SK-N-SH treated with all-trans-retinoic acid at 6 μM for 48 hours (cell line): ENCODE data around the gene PI16.
"Not testable (repeated sequence)": the region's sequence is repeated elsewhere in the genome, so short reads cannot be mapped to it uniquely, and the experiment has no call there.

ENCODE experiments used
- ATAC-seq: fragments of 200-7000 bp; cut with Tn5 transposase; 3 replicates; pipeline ENCODE4 v1.9.1; 2020; ENCODE audit warnings: mild to moderate bottlenecking, moderate library complexity
- BACH2 ChIP-seq: fragments of 250-450 bp; sonication (Bioruptor Pico); IDR thresholded peaks from 2 replicates; pipeline ENCODE4 v1.9.0; 2021; ENCODE audit warnings: mild to moderate bottlenecking, borderline replicate concordance
- CREB5 ChIP-seq: fragments of 250-450 bp; sonication (Bioruptor Pico); IDR thresholded peaks from 2 replicates; pipeline ENCODE4 v1.5.1; 2020; ENCODE audit warnings: low read depth, mild to moderate bottlenecking, moderate library complexity
- CSDC2 ChIP-seq: fragments of 250-450 bp; sonication (Bioruptor Pico); IDR thresholded peaks from 2 replicates; pipeline ENCODE4 v1.5.0; 2020; ENCODE audit warnings: mild to moderate bottlenecking, moderate library complexity
- CSRNP3 ChIP-seq: fragments of 250-450 bp; sonication (Bioruptor Pico); IDR thresholded peaks from 2 replicates; pipeline ENCODE4 v1.5.1; 2021; ENCODE audit warnings: mild to moderate bottlenecking, moderate library complexity
- ESRRG ChIP-seq: fragments of 250-450 bp; sonication (Bioruptor Pico); IDR thresholded peaks from 2 replicates; pipeline ENCODE4 v1.6.1; 2021; ENCODE audit warnings: mild to moderate bottlenecking
- GLIS3 ChIP-seq: fragments of 250-450 bp; sonication (Bioruptor Pico); IDR thresholded peaks from 2 replicates; pipeline ENCODE4 v1.5.0; 2020; ENCODE audit warnings: mild to moderate bottlenecking, moderate library complexity
- ISL1 ChIP-seq: fragments of 250-450 bp; sonication (Bioruptor Pico); IDR thresholded peaks from 2 replicates; pipeline ENCODE4 v2.1.2; 2022; ENCODE audit warnings: mild to moderate bottlenecking, moderate library complexity
- OSR1 ChIP-seq: fragments of 250-450 bp; sonication (Bioruptor Pico); IDR thresholded peaks from 2 replicates; pipeline ENCODE4 v1.8.0; 2022; ENCODE audit warnings: moderate library complexity, mild to moderate bottlenecking, inconsistent platforms
- POU6F1 ChIP-seq: fragments of 250-450 bp; sonication (Bioruptor Pico); IDR thresholded peaks from 2 replicates; pipeline ENCODE4 v1.8.0; 2021; ENCODE audit warnings: low read depth, mild to moderate bottlenecking, moderate library complexity, borderline replicate concordance
- PPARA ChIP-seq: fragments of 250-450 bp; sonication (Bioruptor Pico); IDR thresholded peaks from 2 replicates; pipeline ENCODE4 v1.5.0; 2020; ENCODE audit warnings: mild to moderate bottlenecking, borderline replicate concordance
- RARB ChIP-seq: fragments of 250-450 bp; sonication (Bioruptor Pico); IDR thresholded peaks from 2 replicates; pipeline ENCODE4 v1.8.0; 2021; ENCODE audit warnings: mild to moderate bottlenecking, moderate library complexity
- SNAI2 ChIP-seq: fragments of 250-450 bp; sonication (Bioruptor Pico); IDR thresholded peaks from 2 replicates; pipeline ENCODE4 v1.5.0; 2020; ENCODE audit warnings: mild to moderate bottlenecking, moderate library complexity
- TOX ChIP-seq: fragments of 250-450 bp; sonication (Bioruptor Pico); IDR thresholded peaks from 2 replicates; pipeline ENCODE4 v1.8.0; 2021; ENCODE audit warnings: mild to moderate bottlenecking, moderate library complexity, borderline replicate concordance
- TSHZ2 ChIP-seq: fragments of 250-450 bp; sonication (Bioruptor Pico); IDR thresholded peaks from 2 replicates; pipeline ENCODE4 v1.5.0; 2020; ENCODE audit warnings: mild to moderate bottlenecking, moderate library complexity
- ZC3H10 ChIP-seq: fragments of 250-450 bp; sonication (Bioruptor Pico); IDR thresholded peaks from 2 replicates; pipeline ENCODE4 v1.5.1; 2021; ENCODE audit warnings: mild to moderate bottlenecking, moderate library complexity
- ZFP30 ChIP-seq: fragments of 450-650 bp; formaldehyde crosslinking; IDR thresholded peaks from 2 replicates; pipeline ENCODE4 v1.5.0; 2022; ENCODE audit warnings: mild to moderate bottlenecking, moderate library complexity
- ZNF565 ChIP-seq: fragments of 450-650 bp; formaldehyde crosslinking; conservative IDR thresholded peaks from 2 replicates; pipeline ENCODE4 v1.5.0; 2020; ENCODE audit warnings: low read depth, mild to moderate bottlenecking, moderate library complexity
- ZNF70 ChIP-seq: fragments of 450-650 bp; formaldehyde crosslinking; IDR thresholded peaks from 2 replicates; pipeline ENCODE4 v1.5.0; 2020; ENCODE audit warnings: mild to moderate bottlenecking, moderate library complexity
- ZNF8 ChIP-seq: fragments of 450-650 bp; formaldehyde crosslinking; IDR thresholded peaks from 2 replicates; pipeline ENCODE4 v1.5.0; 2020; ENCODE audit warnings: mild to moderate bottlenecking, moderate library complexity

Gene PI16

GRCh38 chr6:36938536-36938935 is 16.0 kb upstream of the PI16 start:
- no peak for TF ChIP-seq ZNF565
- TF ChIP-seq CREB5 (CRISPR knock-in tag): no peak
- TF ChIP-seq ZFP30: no peak
- no peak for TF ChIP-seq SNAI2
- TF ChIP-seq ZC3H10 (CRISPR knock-in tag): no peak
- TF ChIP-seq TSHZ2 (CRISPR knock-in tag): no peak
- no peak for TF ChIP-seq GLIS3 (CRISPR knock-in tag)
- no peak for TF ChIP-seq RARB (CRISPR knock-in tag)
- TF ChIP-seq TOX (CRISPR knock-in tag): no peak
- TF ChIP-seq ESRRG (CRISPR knock-in tag): no peak
- no peak for TF ChIP-seq CSDC2 (CRISPR knock-in tag)
- TF ChIP-seq POU6F1 (CRISPR knock-in tag): no peak
- no peak for TF ChIP-seq BACH2
- ATAC-seq: peak; percentile 86

- ATAC-seq: not testable (repeated sequence)
Observed at GRCh38 chr6:36939005-36939404, 15.5 kb upstream of the PI16 start.

GRCh38 chr6:36940027-36940426 is 14.5 kb upstream of the PI16 start:
- ATAC-seq: no peak
- no peak for TF ChIP-seq ZNF70 (CRISPR knock-in tag)
- no peak for TF ChIP-seq PPARA (CRISPR knock-in tag)
- TF ChIP-seq CSRNP3 (CRISPR knock-in tag): no peak
- no peak for TF ChIP-seq GLIS3 (CRISPR knock-in tag)
- no peak for TF ChIP-seq ZFP30
- TF ChIP-seq ISL1 (CRISPR knock-in tag): no peak
- no peak for TF ChIP-seq TOX (CRISPR knock-in tag)
- TF ChIP-seq ZNF565: no peak
- TF ChIP-seq POU6F1 (CRISPR knock-in tag): no peak
- TF ChIP-seq ZNF8 (CRISPR knock-in tag): no peak
- no peak for TF ChIP-seq OSR1 (CRISPR knock-in tag)

GRCh38 chr6:36941561-36941960 is 13.0 kb upstream of the PI16 start:
- ATAC-seq: not testable (repeated sequence)

GRCh38 chr6:36942329-36942728 is 12.2 kb upstream of the PI16 start:
- ATAC-seq: not testable (repeated sequence)
